C1 segment of cervical spinal cord (tissue), 14 donors: ENCODE data around the gene SEMA6A.
A peak's percentile ranks its signal among the peaks of the same experiment; 100 is the strongest.

Experiments used
- DNase-seq, 14 donors: peaks; one replicate each; lab custom pipeline; 2025; lab: John Stamatoyannopoulos, UW

Gene SEMA6A

DNA sequence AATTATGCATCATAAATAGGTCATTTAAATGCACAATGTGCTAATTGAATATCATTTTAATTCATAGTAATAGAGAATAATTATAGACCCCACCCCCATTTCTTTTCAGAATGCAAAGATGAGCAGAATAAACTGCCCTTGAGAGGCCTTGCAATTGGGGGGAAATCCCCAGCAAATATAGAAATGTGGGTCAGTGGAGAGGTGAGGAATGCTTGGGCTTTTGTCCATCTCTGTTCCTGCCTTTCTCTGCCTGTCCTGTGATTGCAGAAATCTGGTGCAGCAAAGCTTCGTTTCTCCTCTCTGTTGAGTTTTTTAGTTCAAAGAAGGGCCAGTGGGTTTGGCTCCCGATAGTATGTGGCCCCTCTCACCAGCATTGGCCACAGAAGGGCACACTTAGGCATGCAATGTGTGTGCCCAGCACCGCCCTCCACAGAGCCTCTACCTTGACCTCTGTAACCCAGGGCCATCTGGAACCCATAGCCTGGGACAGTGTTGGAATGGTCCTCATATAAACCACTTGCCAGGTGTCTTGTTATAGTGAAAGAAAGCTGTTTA is 164.2 kb downstream of the SEMA6A start:
- DNase-seq: peak in 1 of 14 donors; percentile 66

- peak in 1 of 14 donors; percentile 66 for DNase-seq
Observed at GRCh38 chr5:116409591-116410296, 164.9 kb downstream of the SEMA6A start.

DNA sequence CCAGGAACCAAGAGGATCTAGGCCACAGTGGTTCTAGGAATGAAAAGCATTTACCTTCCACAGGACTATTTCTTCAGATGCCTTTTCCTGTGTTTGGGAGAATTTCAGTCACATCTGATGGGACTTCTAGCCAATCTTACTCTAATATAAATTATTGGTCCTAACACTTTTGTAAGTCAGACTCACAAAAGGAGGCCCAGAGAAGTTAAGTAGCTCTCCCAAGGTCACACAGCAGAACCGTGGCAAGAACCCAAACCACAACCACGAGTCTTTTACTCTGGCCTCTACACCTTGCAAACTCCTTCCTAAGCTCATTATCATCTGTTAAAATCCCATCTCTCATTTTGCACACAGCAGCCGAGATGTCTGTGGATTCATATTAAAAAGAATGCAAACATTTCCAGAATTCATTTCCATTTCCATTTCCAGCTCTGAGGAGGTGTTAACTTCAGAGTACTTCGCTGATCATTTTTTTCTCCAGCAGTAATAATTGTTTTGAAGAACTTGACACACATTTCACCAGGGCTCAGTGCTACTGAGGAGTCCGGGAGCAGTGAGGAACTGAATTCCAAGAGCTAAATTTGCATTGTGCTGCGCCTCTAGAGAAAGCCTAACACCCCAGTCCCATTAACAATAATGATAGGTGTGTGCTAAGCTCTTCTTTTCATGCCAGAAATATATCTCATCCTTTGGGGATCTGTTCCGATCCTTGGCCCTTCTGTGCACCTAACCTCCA is 168.1 kb downstream of the SEMA6A start:
- no peak for DNase-seq

GRCh38 chr5:116404792-116405191 is 169.8 kb downstream of the SEMA6A start:
- no peak for DNase-seq

DNA sequence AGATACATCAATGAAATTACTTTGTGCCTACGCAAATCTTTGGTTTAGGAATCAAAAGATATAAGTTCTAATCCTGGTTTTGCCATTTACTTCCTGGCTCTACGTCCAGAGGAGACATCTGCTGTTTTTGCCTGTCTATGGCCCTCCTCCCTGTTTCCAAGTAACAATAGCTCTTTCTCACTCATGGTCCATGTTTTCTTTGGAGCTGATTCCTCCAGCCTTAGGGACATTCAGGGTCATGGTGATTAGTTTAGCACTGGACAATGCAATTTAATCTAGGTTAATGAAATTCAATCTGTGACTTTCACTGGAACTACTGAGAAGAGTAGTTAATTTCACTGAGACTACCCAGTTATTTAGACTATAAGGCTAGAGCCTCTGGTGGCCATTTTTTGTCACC is 170.6 kb downstream of the SEMA6A start:
- no peak for DNase-seq

- DNase-seq: peak in 1 of 14 donors; percentile 34
Observed at GRCh38 chr5:116402235-116402634, 172.4 kb downstream of the SEMA6A start.

- DNase-seq: no peak
Observed at GRCh38 chr5:116401576-116401975, 173.0 kb downstream of the SEMA6A start.

GRCh38 chr5:116396476-116397099 is 178.0 kb downstream of the SEMA6A start:
- DNase-seq: no peak

DNA sequence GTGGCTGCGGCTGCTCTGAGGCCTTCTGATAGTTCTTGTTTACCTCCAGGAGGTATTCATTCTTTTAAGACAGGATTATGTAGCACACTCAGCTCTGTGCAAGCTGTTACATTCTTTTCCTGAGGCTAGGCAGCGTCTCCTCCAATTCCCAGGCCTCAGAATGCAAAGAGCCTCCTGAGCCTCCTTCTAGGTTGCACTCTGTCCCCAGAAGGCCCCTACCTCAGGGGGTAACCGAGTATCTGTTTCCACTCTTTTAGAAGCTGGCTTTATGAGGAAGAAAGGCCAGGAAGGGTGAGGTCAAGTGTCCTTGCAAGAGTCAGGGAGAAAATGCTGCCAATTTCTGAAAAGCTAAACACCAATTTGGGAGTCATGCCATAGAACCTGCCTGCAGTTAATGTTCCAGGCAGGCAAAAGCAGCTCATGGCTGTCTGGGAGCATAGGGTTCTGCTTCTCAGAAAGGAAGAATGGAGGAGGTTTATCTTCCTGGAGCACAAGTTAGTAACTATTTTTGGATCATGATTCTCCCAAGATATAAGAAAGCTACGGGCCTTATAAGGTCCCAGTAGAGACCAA is 178.9 kb downstream of the SEMA6A start:
- DNase-seq: peak in 1 of 14 donors; percentile 52

DNA sequence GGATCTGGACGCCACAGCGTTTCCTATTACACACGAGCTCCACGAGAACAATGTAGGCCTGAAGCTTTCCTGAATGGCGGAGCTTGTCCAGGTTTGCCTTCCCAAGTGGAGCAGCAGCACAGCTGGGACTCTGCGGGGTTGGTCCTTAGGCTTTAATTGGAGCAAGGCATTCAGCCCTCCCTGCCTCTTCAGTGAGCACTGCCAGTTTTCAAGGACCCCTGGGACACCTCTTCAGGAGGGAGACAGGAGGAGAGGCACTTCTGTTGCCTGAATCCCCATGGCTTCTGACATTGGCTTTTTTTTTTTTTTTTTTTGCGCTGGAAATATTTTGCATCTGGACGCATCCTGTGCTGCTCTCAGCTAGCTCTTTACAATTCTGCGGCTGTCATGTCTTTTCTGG is 179.4 kb downstream of the SEMA6A start:
- DNase-seq: peak in 1 of 14 donors; percentile 27

DNA sequence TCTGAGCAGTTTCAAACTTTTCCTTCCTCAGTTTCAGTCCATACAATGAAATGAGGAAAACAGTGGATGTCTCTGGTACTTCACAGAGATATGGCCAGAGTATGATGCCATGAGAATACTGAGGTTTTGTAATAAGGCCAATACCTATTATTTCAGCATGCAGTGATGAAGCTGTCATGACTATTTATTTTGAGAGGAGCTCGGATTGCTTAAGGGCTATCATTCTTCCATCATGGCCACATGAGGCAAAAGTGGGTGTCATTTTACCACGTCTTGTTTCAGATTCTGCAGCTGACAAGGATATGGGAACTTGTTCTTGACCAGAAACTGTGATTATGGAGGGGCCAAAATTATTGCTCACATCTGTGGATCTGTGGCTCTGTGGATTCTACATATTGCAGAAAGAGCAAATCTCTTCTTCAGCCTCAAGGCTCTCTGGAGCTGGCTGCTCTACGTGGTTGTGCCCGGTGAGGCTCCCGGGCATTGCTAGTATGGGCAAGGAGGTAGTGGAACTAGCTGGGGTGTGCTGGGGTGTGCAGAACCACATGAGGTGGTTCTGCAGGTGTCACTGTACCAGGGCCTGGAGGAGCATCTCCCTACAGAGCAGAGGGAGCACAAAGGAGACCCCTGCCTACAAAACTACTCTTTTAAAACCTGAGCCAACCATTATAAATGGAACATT is 180.3 kb downstream of the SEMA6A start:
- no peak for DNase-seq
